Measurements from ENCODE around the gene KRT7.

GRCh38 chr12:52229836-52230343, 3.2 kb upstream of the KRT7 start:
- TF ChIP-seq CTCF (IDR thresholded peaks at IDR 0.05; ENCODE audit: low read depth, low read length, missing input control): no peak
- no peak for TF ChIP-seq EGR1 (IDR thresholded peaks at IDR 0.05; ENCODE audit: low read depth in 2 of 2)
- no peak for TF ChIP-seq TAF1 (conservative IDR thresholded peaks at IDR 0.05)
- TF ChIP-seq MAX (IDR thresholded peaks at IDR 0.05): no peak
- no peak for TF ChIP-seq JUND (IDR thresholded peaks at IDR 0.05)
- no peak for TF ChIP-seq RXRA (IDR thresholded peaks at IDR 0.05)
- TF ChIP-seq RAD21 (IDR thresholded peaks at IDR 0.05): no peak
- TF ChIP-seq SP1 (IDR thresholded peaks at IDR 0.05): no peak
- TF ChIP-seq REST (IDR thresholded peaks at IDR 0.05): no peak
- TF ChIP-seq YY1 (IDR thresholded peaks at IDR 0.05): no peak
- TF ChIP-seq ATF3 (IDR thresholded peaks at IDR 0.05): no peak
- TF ChIP-seq FOXA1 (IDR thresholded peaks at IDR 0.05): no peak
- TF ChIP-seq ZBTB33 (IDR thresholded peaks at IDR 0.05): no peak
- TF ChIP-seq GABPA (IDR thresholded peaks at IDR 0.05 in 1 of 2, conservative IDR thresholded peaks at IDR 0.05 in 1 of 2): no peak

Data from liver (tissue), 3 donors.